ENCODE data around the gene HOXD1. TPM values are rescaled to one million over a fixed set of nuclear protein-coding genes. Genes with fewer than 3 reads are reported as not detected.

HOXD1 gene
- total RNA-seq, 4 donors from 2014 or later, result 0.19 TPM; not detected in 3

- WGBS, 2 donors, result 18 to 28% methylated on average over 14 to 15 of the region's 50 CpGs
- H3K9me3 ChIP-seq, result no peaks in the 10 kb centered on the region
- intact Hi-C loops (cut with DNase I), result no loop called here
- H3K27me3 ChIP-seq, result peaks cover 41 to 100% (median 89%) of the 10 kb centered on the region in 4 donors
- no peaks in the 10 kb centered on the region for H3K36me3 ChIP-seq
- H3K4me1 ChIP-seq, result peaks cover 21 to 73% (median 22%) of the 10 kb centered on the region in 3 donors
- DNase-seq, result no peak
- TF ChIP-seq POLR2A (IDR thresholded peaks at IDR 0.05), result no peak
- TF ChIP-seq, protein P1, sequence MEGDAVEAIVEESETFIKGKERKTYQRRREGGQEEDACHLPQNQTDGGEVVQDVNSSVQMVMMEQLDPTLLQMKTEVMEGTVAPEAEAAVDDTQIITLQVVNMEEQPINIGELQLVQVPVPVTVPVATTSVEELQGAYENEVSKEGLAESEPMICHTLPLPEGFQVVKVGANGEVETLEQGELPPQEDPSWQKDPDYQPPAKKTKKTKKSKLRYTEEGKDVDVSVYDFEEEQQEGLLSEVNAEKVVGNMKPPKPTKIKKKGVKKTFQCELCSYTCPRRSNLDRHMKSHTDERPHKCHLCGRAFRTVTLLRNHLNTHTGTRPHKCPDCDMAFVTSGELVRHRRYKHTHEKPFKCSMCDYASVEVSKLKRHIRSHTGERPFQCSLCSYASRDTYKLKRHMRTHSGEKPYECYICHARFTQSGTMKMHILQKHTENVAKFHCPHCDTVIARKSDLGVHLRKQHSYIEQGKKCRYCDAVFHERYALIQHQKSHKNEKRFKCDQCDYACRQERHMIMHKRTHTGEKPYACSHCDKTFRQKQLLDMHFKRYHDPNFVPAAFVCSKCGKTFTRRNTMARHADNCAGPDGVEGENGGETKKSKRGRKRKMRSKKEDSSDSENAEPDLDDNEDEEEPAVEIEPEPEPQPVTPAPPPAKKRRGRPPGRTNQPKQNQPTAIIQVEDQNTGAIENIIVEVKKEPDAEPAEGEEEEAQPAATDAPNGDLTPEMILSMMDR (IDR thresholded peaks at IDR 0.05), result no peak
- H3K4me3 ChIP-seq, result peak overlapping the region in 1 of 4 donors; percentile 38
- H3K27ac ChIP-seq, result no peak overlapping the region
Measured at GRCh38 chr2:176160251-176160985, 28.1 kb upstream of the HOXD1 start.

DNA sequence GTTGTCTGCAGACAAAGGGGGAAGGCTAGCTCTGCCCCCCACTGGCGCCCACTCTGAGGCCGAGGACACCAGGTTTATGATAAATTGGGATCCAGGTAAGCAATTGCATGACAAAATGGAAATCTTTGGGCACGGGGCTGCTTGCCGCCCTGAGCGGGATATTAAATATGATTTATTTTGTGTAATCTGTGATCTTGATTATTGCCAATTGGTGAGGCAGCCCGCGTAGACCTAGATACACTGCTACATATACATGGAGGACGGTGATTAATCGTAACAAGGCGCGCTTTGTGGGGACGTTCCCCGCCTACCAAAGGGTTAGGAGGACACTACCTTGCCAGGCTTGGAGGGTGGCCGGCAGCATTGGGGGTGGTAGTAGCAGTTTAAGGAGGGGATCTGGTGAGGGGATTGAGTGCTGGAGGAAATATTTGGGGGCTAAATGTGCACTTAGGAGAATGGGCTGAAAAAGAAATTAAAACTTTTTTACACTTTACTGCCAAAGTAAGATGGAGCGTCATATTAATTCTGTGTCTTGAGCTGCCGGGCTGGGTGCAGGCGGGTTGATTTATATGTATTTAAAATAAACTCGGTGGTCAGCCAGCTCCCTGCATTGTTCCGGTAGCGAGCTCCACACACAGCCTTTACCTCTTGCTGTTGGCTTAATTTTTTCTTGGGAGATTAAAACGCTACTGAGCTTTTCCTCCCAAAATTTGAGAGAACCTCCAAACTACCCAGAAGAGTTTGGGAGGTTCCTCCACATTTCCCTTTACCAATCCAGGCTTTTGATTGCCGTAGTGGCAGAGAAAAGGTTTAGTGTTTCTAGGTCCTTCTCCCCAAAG is 27.3 kb upstream of the HOXD1 start:
- H3K4me3 ChIP-seq, result peak overlapping the region in 1 of 4 donors; percentile 38
- 18 to 24% methylated on average over 16 to 22 of the region's 22 CpGs for WGBS, 2 donors

GRCh38 chr2:176161825-176162626 is 26.4 kb upstream of the HOXD1 start:
- Histone ChIP-seq H3K27me3 (peaks cover 41 to 100% (median 81%) of the 10 kb centered on the region in 4 donors), H3K9me3 (no peaks in the 10 kb centered on the region), H3K4me3 (no peak overlapping the region), H3K27ac (no peak overlapping the region), H3K36me3 (no peaks in the 10 kb centered on the region), H3K4me1 (peaks cover 21 to 69% (median 21%) of the 10 kb centered on the region in 3 donors)
- 5 to 15% methylated on average over 12 to 13 of the region's 22 CpGs for WGBS, 2 donors
- DNase-seq, result no peak
- TF ChIP-seq, protein P1 (IDR thresholded peaks at IDR 0.05), result no peak
- no peak for TF ChIP-seq POLR2A (IDR thresholded peaks at IDR 0.05)
- intact Hi-C loops (cut with DNase I), result no loop called here

More for the DNA sequence above, 27.3 kb upstream of the HOXD1 start:
- H3K27me3 ChIP-seq, result peaks cover 41 to 100% (median 89%) of the 10 kb centered on the region in 4 donors
- no peaks in the 10 kb centered on the region for H3K36me3 ChIP-seq
- DNase-seq, result no peak
- no peak for TF ChIP-seq POLR2A (IDR thresholded peaks at IDR 0.05)
- TF ChIP-seq, protein P1 (IDR thresholded peaks at IDR 0.05), result no peak
- intact Hi-C loops (cut with DNase I), result no loop called here
- H3K9me3 ChIP-seq, result no peaks in the 10 kb centered on the region
- H3K27ac ChIP-seq, result no peak overlapping the region
- peaks cover 21 to 75% (median 22%) of the 10 kb centered on the region in 3 donors for H3K4me1 ChIP-seq

GRCh38 chr2:176162911-176163671 is 25.4 kb upstream of the HOXD1 start:
- Histone ChIP-seq H3K36me3 (no peaks in the 10 kb centered on the region), H3K4me3 (no peak overlapping the region), H3K9me3 (no peaks in the 10 kb centered on the region), H3K27me3 (peaks cover 41 to 100% (median 70%) of the 10 kb centered on the region in 4 donors), H3K27ac (no peak overlapping the region), H3K4me1 (peaks cover 15 to 59% (median 21%) of the 10 kb centered on the region in 3 donors)
- 5 to 22% methylated on average over 12 to 14 of the region's 29 CpGs for WGBS, 2 donors
- no peak for DNase-seq
- TF ChIP-seq, protein P1 (IDR thresholded peaks at IDR 0.05), result no peak
- no peak for TF ChIP-seq POLR2A (IDR thresholded peaks at IDR 0.05)
- intact Hi-C loops (cut with DNase I), result no loop called here

All from esophagus squamous epithelium (tissue), 5 donors.